ENCODE results near the gene TIA1. TPM values are rescaled to one million over a fixed set of nuclear protein-coding genes. Genes with fewer than 3 reads are reported as not detected.
A peak's percentile ranks its signal among the peaks of the same experiment; 100 is the strongest.

Gene TIA1
- total RNA-seq, 1 experiment from 2014 or later = 94.1 TPM

GRCh38 chr2:70280242-70280798, 31.9 kb upstream of the TIA1 start:
- CTCF ChIA-PET = interaction anchor here (1.2 kb wide), 1 partner anchor 22 kb away, joined by 3 read pairs; no protein-coding TSS in a partner anchor
- POLR2A ChIA-PET = interaction anchor here (1.0 kb wide), 1 partner anchor 13 kb away, joined by 3 read pairs; the partner anchor contains the start of gene SNRPG
- ATAC-seq = no peak

More at GRCh38 chr2:70280242-70280798, 31.9 kb upstream of the TIA1 start:
- Histone ChIP-seq H3K9ac (ENCODE audit: low read length) (no peak overlapping the region), H3K9me2 (ENCODE audit: insufficient read depth) (no peaks in the 10 kb centered on the region), H2AFZ (ENCODE audit: low read depth, low read length, poor library complexity, severe bottlenecking) (no peak overlapping the region), H3K4me3 (replicated peaks in 1 of 2; ENCODE audit: low read depth in 1 of 2, low read length in 2 of 2) (no peak overlapping the region), H4K20me1 (ENCODE audit: insufficient read depth) (peaks cover 6% of the 10 kb centered on the region; the same call in 1 of the 2 replicates), H3K27ac (ENCODE audit: low read depth, low read length) (no peak overlapping the region), H3K4me2 (ENCODE audit: low read length) (no peak overlapping the region), H3K79me2 (ENCODE audit: insufficient read depth, low read length) (peaks cover 47% of the 10 kb centered on the region), H3K4me1 (ENCODE audit: control insufficient read depth in 1 of 2, insufficient read depth in 2 of 2, low read length in 2 of 2) (no peaks in the 10 kb centered on the region), H3K27me3 (ENCODE audit: insufficient read depth, low read length) (no peaks in the 10 kb centered on the region), H3K36me3 (ENCODE audit: control insufficient read depth in 1 of 2, insufficient read depth in 2 of 2, low read length in 2 of 2) (peaks cover 34 to 41% of the 10 kb centered on the region in 2 experiments), H3K9me3 (ENCODE audit: control insufficient read depth in 1 of 2, insufficient read depth in 1 of 2, low read depth in 1 of 2, low read length in 2 of 2) (no peaks in the 10 kb centered on the region)
- DNase-seq (ENCODE audit: low read depth, low spot score) = no peak
- intact Hi-C loops (cut with micrococcal nuclease) = no loop called here
- RAD21 ChIA-PET (ENCODE audit: low non-redundant PET in 1 of 2, low total read pairs in 2 of 2, uncharacterized antibody in 2 of 2, unreplicated experiment in 2 of 2) = no interaction called here
- BruUV-seq (replicated peaks) = no TSS peak
- TF ChIP-seq EGR1 (IDR thresholded peaks at IDR 0.05; ENCODE audit: low read depth) (no peak), EZH2phosphoT487 (IDR thresholded peaks at IDR 0.05; ENCODE audit: borderline replicate concordance) (no peak), POLR2A (IDR thresholded peaks at IDR 0.05; ENCODE audit: borderline replicate concordance, extremely low read depth, insufficient read depth, insufficient read length) (no peak), REST (IDR thresholded peaks at IDR 0.05; ENCODE audit: low read depth) (no peak), TCF7L2 (IDR thresholded peaks at IDR 0.05; ENCODE audit: borderline replicate concordance, extremely low read depth, insufficient read depth, insufficient read length) (no peak), POLR2AphosphoS5 (IDR thresholded peaks at IDR 0.05; ENCODE audit: low read depth, low read length) (peak; percentile 23; the same call in 1 of the 2 replicates)
